Hindlimb muscle (tissue), 1 donor: Measurements from ENCODE around the gene KLC3. TPM values are rescaled to one million over a fixed set of nuclear protein-coding genes. Genes with fewer than 3 reads are reported as not detected.

Experiments used
- DNase-seq: peaks from one replicate; pipeline ENCODE4 v3.0.0-alpha.2; 2013
- polyA plus RNA-seq: library from polyadenylated mRNA; unstranded; fragments of 120-200 nt; gene quantifications from one replicate; pipeline ENCODE4 v1.2.1, GENCODE V29; 2013; ENCODE audit not compliant: insufficient read length

KLC3 gene
- polyA plus RNA-seq, 1 donor = 0.41 TPM

DNA sequence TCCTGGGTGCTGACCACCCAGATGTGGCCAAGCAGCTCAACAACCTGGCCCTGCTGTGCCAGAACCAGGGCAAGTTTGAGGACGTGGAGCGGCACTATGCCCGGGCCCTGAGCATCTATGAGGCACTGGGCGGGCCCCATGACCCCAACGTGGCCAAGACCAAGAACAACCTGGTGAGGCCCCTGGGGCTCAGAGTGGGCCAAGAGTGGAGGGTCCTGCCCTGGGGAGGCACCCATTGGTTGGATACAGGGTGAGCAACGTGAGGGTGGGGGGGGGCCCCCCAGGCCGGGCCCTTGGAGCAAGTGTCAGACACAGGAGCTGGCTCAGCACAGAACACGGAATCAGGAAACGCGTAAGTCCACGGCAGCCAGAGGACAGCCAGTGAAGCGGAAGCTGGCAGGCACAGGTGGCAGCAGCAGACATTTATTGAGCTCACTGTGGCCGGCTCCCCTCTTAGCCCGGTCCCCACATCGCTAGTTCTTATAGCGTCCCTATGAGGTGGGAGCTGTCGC, 8.9 kb downstream of the KLC3 start:
- DNase-seq = no peak

DNA sequence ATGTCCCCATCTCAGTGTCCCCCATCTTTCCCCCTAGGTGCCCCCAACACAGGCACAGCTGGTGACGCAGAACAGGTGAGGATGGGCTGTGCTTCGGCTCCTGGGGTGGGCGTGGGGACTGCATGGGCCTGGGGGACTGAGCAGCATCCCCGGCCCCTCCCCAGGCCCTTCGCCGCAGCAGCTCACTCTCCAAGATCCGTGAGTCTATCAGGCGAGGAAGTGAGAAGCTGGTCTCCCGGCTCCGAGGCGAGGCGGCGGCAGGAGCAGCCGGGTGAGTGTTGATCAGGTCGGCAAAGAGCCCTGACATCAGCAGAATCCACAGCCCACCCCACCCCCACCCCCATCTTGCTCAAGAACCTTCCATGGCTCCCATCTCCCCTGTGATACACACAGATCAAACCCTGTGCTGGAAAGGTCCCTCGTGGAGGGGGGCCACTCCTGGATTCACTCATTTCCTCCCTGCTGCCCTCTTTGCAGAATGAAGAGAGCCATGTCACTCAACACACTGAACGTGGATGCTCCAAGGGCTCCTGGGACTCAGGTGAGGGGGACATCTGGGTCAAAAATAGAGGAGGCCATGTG, 10.0 kb downstream of the KLC3 start:
- DNase-seq = no peak

DNA sequence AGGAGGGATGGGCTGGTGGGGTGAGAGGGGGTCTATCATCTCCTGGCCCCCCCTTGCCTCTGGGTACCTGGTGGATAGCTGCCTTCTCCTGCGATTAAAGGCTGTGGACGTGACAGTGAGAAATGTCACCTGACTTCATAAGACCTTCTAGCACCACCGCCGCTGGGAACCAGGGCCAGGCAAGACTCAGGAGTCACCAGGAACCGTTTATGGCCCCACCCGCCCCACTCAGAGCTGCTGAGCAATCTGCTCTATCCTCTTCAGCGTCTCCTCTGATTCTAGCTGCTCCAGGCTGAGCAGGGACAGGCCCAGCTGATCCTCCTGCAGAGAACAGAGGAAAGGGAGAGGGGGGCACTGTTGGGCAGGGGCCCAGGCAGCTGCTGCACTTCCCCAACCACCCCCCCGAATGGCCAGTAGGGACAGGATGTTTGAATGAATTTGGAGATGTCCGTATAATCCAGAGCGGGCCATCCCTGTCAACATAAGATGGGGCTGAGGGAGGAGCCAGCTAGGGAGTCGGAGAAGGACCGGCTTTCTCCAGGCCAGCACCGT, 10.9 kb downstream of the KLC3 start:
- DNase-seq = no peak

DNA sequence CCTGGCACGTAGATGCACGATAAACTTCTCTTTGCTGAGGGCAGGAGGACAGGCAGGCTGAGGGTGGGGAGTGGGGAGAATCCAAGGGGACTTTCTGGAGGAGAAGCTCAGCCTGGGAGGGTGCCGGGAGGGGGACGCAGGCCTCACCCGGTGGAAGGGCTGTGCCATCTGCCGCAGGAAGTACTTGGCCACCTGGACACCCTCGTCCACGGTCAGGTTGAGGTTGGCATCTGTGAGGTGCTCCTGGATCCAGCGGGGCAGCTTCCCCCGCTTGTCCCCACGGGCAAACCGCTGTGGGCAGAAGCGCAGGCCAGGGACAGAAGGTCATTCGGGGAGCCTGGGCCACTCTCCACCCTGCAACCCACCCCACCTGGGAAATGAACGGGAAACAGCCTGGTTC, 11.5 kb downstream of the KLC3 start:
- no peak for DNase-seq

DNA sequence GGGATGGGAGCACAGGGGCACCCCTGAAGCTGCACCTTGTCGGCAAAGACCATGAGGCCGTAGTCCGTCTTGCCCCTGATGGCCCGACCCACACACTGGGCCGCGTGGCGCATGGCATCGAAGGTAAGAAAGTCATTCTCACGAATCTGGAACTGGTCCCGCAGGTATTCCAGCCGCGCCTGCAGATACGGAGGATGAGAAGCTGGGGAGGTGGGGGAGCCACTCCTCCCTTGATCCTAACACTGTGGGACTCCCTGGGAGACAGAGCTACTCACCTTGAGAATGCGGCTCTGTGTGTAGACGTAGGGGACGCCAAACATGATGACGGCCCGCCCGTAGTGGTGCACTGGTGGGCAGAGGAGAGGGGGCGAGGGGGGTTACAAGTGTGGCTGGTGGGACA, 11.9 kb downstream of the KLC3 start:
- no peak for DNase-seq

DNA sequence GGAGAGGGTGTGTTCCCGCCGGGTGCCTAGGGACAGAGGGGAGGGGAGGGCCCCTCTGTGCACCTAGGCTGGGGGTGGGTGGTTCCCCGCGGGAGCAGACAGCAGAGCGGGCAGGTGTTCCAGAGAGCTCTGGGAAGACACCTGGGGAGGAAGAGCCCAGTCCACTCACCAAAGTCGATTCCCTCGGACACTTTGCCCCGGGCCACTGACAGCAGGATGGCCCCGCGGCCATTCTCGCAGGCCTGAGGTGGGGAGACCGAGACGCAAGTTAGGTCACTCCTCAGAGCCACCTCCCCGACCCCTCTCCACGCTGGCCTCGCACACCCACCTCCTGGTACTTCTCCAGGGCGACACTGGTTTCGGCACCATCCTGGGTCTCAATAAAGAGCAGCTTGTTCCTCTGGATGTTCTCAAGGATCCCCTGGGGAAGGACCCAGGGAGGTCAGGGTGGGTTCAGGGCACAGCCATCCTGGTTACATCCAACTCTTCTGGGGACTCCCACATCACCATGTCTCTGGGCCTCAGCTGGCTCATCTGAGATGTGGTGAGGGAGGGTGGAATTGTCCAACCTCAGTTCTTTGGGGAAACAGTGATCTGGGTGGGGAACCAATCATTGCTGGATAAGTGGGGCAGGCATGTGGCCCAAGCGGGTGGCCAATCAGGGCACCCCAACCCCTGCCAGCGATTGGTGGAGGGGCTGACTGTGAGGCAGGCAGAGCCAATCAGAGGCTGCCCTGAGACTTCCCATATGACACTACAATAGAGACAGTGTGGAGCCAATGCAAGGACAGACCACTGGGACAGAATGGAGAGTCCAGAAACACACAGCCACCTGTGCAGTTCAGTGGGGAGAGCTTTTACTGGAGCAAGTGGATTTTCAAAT, 12.6 kb downstream of the KLC3 start:
- DNase-seq = no peak

DNA sequence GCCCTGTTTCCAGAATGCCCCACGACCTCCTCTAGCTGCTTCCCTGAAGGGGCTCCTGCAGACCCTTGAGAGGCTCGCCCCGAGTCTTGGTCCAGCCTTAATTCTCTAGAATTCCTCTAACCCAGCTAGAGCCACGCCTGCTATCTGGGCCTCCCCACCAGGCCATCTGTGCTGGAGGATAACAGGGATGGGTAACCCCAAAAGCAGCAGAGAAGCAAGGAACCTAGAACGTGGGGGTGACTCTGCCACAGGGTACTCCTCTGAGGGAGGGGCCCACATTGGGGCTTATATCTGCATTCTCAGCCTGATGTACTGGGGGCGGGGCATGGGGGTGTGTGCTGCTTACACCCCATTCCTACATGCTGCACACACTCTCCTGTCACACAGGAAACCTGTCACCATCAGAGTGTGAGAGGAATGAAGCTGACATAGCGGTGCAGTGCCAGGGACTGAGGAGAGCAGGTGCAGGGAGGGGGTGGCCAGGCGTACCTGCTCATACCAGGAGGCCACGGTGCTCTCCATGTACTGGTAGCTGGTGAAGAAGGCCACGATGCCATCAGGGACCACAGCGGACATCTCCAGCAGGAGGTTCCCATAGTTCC, 13.8 kb downstream of the KLC3 start:
- no peak for DNase-seq

DNA sequence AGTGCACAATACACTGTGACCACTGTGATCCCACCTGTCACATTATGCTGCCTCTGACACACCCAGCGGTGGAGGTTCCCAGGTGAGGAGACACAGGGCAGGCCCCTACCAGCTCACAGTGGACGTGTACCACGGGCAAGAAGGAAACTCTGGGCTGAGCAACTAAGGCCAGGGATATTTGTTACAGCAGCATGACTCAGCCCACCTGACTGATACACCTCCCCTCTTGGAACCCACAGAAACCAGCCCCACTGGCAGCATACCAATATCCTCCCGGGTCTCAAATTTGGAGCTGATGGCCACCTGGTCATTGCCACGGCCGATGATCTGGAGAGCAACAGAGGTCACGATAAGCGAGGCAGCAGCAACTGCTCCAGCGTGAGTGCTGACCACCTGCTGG, 14.9 kb downstream of the KLC3 start:
- no peak for DNase-seq

DNA sequence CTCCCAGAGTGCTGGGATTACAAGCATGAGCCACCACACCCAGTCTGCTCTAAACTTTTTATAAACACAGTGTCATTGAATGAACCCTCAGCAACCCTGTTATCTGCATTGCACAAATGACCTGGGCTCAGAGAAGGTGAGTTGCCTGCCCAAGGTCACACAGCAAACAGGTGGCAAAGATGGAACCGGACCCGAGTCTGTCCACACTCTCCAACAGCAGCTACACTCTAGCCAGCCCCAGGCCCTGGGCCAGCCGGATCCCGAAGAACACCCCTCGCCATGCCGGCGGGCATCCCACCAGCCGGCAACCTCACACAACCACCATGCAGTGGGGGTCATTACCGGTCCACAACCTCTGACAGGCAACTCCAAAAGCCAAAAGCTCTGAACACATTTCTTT, 15.4 kb downstream of the KLC3 start:
- DNase-seq = no peak

DNA sequence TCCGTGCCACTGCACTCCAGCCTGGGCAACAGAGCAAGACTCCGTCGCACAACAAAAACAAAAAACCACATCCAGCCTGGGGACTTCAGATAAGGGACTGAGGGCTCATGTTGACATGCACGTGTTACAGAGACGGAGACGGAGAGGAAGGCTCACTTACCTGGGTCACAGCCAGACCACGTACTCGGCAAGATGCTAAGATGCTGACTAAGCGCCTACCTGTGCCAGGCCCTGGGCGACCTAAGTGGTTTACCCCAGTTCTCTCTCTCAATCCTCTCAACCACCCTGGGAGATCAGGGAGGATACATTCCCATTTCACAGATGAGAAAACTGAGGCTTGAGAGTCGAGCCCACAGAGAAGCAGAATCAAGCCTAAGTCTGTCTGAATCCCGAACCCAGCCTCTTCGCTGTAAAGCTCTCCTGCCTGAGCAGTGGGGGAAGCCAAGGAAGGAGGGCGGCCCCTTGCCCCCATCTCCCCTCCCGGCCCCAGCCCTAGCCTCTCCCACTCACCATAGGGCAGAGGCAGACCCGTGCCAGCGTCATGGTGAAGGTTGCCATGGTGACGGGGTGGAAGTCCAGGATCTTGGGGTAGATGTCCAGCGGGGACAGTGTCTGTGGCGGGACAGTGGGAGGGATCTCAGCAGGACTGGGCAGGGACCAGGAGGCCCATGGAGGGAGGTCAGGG, 16.4 kb downstream of the KLC3 start:
- DNase-seq = no peak

DNA sequence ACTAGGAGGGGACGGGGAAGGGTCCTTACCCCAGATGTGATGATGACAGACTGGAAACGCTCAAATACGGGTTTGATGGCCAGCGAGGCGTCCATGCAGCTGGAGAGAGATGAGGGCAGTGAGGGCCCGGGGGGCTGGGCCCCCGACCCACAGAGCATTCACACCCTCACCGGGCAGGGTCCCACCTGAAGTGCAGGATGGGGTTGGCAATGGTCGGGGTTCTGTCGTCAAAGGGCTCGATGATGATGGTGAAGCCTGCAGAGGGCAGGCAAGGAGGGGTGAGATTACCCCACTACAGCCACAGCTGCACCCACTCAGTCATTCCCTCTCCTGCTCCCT, 16.9 kb downstream of the KLC3 start:
- DNase-seq = no peak

DNA sequence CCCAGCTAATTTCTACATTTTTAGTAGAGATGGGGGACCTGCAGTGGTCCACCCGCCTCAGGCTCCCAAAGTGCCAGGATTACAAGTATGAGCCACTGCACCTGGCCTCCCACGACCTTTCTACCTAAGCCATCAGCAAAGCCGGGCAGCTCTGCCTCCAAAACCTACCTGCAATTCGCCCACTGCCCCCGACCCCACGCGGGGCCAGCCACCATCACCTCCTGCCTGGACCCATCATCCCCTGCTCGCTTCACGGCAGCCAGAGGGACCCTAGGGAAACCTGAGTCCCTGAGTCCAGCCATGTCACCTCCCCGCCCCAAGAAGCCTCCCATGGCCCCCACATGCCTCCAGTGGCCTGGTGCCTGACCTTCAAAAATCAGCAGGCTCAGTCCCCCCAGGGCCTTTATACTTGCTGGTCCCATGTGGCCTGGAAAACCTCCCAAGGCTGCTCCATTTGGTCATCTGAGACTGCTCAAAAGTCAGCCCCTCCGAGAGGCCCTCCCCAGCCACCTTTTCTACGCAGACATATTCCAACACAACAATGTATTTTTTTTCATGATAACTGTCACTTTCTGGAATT, 17.8 kb downstream of the KLC3 start:
- no peak for DNase-seq

DNA sequence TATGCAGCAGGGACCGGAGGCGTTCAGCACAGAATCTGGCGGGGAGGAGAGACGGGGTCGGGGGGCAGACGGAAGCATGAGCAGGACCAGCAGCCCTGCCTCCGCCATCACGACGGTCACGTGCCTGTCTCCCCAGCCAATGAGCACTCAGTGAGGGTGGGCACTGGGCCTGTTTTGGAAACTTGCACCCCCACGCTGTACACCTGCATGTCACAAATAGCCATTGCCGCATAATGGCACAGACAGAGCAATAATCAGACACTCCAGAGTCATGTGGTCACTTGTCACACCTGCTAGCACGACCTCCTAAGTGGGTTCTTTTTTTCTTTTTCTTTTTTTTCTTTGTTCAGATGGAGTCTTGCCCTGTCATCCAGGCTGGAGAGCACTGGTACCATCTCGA, 21.1 kb downstream of the KLC3 start:
- no peak for DNase-seq

DNA sequence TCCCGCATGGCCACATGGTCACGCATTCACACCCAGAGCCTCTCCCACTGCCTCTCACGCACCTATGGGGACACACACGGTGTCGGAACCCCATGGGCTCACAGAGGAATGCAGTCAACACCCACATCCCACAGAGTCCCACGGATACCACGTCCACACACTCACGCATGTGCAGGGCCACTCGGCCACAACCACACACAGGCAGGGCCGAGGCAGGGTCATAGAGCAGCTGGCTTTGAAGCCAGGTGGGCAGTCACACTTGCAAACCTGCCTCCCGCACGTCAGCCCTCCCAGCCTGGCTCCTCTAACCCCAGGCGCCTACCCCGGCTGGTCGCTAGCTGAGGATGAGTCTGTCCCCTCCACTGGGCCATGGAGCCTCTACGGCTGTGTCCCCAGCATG, 21.7 kb downstream of the KLC3 start:
- DNase-seq = no peak

DNA sequence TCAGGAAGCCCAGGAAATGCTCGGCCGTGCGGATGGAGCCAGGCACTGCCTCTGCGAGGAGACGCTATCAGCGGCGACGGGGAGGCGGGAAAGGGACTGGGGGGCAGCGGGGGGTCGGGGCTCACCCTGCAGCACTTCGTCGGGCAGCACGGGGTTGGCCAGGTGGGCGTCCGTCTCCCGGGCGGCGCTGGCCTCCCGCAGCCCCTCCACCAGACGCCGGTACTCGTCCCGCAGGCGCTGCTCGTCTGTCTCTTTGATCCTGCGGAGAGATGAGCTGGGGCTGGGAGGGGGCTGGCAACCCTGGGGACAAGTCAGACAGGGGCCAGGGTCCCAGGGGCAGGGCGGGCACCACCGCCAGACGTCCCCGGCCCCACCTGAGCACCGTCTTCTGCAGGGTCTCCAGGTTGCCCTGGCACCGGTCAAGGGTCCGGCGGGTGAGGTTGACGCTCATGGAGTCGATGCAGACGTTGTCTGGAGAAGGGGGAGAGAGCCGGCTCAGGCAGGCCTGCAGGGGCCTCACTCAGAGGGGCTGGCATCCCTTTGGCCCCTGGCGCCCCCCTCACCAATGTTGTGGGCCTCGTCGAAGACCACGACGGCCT, 23.4 kb downstream of the KLC3 start:
- no peak for DNase-seq

DNA sequence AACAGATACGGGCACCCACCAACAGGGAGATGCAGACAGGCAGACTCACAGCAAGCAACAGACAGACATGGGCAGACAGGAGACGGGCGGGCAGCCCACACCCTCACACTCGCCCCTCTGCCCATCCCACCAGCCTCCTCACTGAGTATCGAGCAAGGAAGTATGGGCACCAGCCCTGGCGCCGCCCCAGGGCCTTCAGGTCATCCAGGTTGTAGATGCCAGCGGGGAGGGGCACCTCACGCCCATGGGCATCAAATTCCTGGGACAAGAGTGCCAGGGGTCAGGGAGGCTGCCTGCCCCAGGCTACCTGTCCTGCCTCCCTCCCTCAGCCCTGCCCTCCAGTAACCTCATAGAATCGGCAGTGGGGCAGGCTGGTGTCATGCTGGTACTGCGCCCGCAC, 24.1 kb downstream of the KLC3 start:
- no peak for DNase-seq

DNA sequence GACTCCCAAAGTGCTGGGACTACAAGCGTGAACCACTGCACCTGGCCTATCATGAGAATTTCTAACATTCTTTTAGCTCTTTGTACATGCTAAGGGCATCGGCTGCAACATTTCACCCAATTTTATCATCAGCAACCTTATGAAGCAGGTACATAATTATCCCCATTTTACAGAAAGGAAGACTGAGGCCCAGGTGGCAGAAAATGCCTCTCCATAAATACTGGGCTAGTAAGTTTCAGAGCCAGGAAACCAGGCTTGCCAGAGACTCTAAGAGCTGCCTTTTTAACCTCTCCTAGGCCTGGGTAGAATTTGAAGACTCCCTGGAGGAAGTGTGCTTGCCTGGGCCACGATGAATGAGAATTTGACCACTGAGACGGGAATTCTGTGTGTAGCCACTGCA, 27.6 kb downstream of the KLC3 start:
- no peak for DNase-seq

DNA sequence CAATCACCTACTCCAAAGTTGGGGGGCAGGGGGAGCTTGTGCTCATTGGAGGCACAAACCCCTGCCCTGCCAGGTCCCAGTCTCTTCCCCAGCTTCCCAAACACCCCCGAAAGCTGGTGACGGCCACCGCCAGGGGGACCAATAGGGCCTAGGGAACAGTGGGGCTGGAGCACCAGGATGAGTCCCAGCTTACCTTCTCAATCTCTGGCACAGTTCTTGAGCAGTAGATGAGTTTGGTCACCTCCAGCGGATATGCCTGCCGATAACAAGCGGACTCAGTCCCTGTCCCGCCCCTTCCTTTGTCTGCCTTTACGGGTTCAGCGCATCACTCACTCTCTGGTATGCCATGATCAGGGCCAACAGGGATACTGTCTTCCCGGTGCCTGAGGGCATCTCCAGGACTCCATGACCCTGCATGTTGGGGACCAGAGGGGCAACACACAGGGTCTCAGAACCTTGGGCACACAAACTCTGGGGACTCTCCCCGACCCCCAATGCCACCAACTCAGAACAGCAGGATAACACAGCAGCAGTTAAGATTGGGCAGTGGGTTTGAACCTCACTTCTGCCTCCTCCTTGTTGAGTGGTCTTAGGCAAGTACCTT, 28.3 kb downstream of the KLC3 start:
- DNase-seq = no peak

DNA sequence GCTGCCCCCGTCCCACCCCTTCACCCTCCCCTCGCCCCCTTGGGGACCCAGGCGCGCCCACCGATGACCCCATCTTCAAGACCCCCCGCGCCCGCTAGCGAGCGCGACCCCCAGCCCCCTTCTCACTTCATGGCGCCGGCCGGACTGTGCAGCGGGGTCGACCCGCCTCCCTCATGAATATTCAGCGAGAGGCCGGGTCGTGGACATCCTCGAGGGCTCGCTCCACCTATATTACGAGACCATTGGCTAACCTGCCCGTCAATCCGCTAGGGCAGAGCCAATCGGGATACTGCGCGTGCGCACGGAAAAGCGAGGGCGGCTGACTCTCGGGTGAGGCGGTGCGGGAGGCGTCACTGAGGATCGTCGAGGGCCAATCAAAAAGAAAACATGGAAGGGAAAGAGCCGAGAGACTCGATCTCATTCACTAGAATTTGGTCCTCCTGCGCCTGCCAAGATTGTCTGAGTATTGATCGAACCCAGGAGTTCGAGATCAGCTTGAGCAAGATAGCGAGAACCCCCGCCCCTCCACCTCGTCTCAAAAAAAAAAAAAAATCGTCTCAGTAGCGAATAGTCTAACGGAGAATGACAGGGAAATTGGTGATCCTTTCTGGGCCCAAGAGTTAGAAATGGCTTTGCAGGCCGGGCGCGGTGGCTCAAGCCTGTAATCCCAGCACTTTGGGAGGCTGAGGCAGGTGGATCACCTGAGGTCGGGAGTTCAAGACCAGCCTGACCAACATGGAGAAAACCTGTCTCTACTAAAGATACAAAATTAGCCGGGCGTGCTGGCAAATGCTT, 30.1 kb downstream of the KLC3 start, which contains the start of gene ERCC2:
Gene ERCC2 (minus strand): TSS at position 164 of the 795 bp plus-strand sequence. CDS start 33 bp downstream, at position 131.
- peak; percentile 99 for DNase-seq

DNA sequence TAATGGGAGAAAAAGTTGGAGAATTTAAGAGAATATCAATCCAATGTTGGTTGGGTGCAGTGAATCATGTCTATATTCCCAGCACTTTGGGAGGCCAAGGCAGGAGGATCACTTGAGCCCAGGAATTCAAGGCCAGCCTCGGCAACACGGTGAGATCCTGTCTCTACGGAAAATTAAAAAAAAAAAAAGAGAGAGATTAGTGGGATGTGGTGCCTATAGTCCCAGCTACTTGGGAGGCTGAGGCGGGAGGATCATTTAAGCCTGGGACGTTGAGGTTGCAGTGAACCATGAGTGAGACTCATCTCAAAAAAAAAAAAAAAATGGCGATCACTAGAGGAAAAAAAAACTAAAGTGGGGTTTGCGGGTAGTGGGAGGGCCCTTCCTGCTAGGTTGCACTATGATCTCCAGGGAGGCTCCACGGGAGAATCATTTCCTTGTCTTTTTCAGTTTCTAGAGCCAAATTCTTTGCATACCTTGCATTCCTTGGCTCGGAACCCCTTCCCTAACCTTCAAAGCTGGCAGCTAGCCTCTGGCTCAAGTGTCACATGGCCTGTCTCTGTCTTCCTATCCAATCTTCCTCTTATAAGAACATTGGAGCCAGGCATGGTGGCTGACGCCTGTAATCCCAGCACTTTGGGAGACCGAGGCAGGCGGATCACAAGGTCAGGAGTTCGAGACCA, 35.6 kb downstream of the KLC3 start:
- peak; percentile 28 for DNase-seq
